ENCODE data around the gene DIS3L2. TPM values are rescaled to one million over a fixed set of nuclear protein-coding genes. Genes with fewer than 3 reads are reported as not detected.
A peak's percentile ranks its signal among the peaks of the same experiment; 100 is the strongest.

The DIS3L2 gene
- total RNA-seq, 1 donor from 2014 or later = 11.8 TPM

- no peaks in the 10 kb centered on the region for H3K27me3 ChIP-seq (ENCODE audit: control insufficient read depth, insufficient read depth, low read length)
- TF ChIP-seq, protein P1, sequence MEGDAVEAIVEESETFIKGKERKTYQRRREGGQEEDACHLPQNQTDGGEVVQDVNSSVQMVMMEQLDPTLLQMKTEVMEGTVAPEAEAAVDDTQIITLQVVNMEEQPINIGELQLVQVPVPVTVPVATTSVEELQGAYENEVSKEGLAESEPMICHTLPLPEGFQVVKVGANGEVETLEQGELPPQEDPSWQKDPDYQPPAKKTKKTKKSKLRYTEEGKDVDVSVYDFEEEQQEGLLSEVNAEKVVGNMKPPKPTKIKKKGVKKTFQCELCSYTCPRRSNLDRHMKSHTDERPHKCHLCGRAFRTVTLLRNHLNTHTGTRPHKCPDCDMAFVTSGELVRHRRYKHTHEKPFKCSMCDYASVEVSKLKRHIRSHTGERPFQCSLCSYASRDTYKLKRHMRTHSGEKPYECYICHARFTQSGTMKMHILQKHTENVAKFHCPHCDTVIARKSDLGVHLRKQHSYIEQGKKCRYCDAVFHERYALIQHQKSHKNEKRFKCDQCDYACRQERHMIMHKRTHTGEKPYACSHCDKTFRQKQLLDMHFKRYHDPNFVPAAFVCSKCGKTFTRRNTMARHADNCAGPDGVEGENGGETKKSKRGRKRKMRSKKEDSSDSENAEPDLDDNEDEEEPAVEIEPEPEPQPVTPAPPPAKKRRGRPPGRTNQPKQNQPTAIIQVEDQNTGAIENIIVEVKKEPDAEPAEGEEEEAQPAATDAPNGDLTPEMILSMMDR (IDR thresholded peaks at IDR 0.05; ENCODE audit: insufficient read depth, low read length, severe bottlenecking) = no peak
- H3K36me3 ChIP-seq (ENCODE audit: control insufficient read depth, insufficient read depth, low read length) = peaks cover 3% of the 10 kb centered on the region
- FAIRE-seq = no peak
- no peak for DNase-seq (ENCODE audit: low read depth)
- H3K4me3 ChIP-seq (ENCODE audit: low read depth, low read length) = no peak overlapping the region
These were observed 263.9 kb downstream of the DIS3L2 start for GRCh38 chr2:232225429-232225828.

DNA sequence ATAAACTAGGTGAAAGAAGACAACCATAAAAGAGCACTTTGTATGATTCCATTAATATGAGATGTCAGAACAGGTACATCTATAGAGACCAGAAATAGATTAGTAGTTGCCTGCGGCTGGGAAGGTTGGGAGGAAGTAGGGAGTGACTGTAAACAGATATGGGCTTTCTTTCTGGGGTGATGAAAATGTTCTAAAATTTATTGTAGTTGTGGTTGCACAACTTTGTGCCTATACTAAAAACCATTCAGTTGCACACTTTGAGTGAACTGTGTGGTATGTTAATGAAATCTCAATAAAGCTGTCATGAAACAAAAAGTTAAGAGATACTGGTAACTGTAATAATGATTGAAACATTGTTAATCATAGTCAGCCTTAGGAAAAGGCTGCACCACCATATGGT, 264.4 kb downstream of the DIS3L2 start:
- Histone ChIP-seq H3K27me3 (ENCODE audit: control insufficient read depth, insufficient read depth, low read length) (no peaks in the 10 kb centered on the region), H3K36me3 (ENCODE audit: control insufficient read depth, insufficient read depth, low read length) (peaks cover 3% of the 10 kb centered on the region), H3K4me3 (ENCODE audit: low read depth, low read length) (no peak overlapping the region)
- TF ChIP-seq, protein P1 (IDR thresholded peaks at IDR 0.05; ENCODE audit: insufficient read depth, low read length, severe bottlenecking) = no peak
- FAIRE-seq = no peak
- DNase-seq (ENCODE audit: low read depth) = no peak

DNA sequence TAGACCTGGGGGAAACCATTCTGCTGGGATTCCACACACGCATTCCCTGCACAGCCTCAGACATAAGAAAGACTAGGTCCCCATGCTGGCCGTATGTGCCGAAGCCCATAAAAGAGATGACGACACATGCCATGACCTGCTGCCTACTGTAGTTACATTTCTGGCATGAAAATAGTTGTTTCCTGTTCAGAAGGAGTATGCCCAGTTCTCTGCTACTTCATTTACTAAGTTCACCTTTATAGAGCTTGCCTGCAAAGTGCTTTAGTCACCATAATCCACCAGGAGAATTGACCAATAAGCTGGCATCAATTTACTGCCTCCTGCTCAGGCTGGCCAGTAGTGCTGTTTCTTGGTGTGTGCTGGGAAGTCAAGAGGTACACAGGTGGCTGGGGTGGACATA, 266.8 kb downstream of the DIS3L2 start:
- H3K4me3 ChIP-seq (ENCODE audit: low read depth, low read length) = no peak overlapping the region
- peak; percentile 68 for DNase-seq (ENCODE audit: low read depth)
- FAIRE-seq = peak; percentile 82
- no peaks in the 10 kb centered on the region for H3K27me3 ChIP-seq (ENCODE audit: control insufficient read depth, insufficient read depth, low read length)
- TF ChIP-seq, protein P1 (IDR thresholded peaks at IDR 0.05; ENCODE audit: insufficient read depth, low read length, severe bottlenecking) = no peak
- peaks cover 1% of the 10 kb centered on the region for H3K36me3 ChIP-seq (ENCODE audit: control insufficient read depth, insufficient read depth, low read length)

DNA sequence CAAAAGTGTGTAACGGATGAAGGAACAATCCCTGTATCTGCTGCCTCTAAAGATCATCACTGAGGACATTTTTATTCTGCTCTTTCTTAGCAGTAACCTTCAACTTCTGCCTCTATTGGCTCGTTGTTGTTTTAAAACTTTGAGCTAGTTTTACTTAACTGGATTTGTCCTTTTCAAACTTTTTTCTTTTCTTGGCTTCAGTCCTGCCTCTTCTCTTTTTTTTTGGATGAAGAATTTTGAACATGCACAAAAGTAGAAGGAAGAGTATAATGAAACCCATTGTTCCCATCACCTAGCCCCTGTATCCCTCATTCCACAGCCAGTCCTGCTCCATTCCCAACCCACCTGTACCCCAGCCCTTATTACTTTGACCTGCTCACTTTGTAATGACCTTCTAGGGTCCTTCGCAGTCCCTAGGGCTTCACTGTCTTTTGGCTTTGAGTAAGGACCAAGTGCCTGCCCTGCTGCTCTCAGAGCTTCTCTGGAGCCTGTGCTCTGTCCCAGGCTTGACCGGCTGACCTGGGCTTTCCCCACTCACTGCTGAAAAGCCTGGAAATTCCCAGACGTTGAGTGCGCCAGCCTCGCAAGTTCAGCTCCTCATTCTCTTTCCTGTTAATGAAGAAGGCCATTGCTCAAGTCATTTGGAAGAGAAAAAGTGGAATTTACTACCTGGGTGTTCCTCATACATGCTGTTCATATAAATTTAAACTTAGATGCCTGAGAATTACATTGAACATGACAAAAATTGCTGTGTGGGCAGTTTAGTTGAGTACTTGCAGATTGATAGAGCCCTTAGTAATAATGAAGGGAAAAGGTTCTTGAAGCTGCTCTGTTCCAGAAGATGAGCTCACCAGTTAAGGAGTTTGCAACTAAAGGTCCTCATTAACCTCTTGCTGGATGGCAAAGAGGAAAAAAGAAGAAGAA, 267.7 kb downstream of the DIS3L2 start:
- DNase-seq (ENCODE audit: low read depth) (peak; percentile 58), FAIRE-seq (no peak)
- TF ChIP-seq, protein P1 (IDR thresholded peaks at IDR 0.05; ENCODE audit: insufficient read depth, low read length, severe bottlenecking) = no peak
- H3K36me3 ChIP-seq (ENCODE audit: control insufficient read depth, insufficient read depth, low read length) = peaks cover 1% of the 10 kb centered on the region
- H3K27me3 ChIP-seq (ENCODE audit: control insufficient read depth, insufficient read depth, low read length) = no peaks in the 10 kb centered on the region
- H3K4me3 ChIP-seq (ENCODE audit: low read depth, low read length) = no peak overlapping the region

DNA sequence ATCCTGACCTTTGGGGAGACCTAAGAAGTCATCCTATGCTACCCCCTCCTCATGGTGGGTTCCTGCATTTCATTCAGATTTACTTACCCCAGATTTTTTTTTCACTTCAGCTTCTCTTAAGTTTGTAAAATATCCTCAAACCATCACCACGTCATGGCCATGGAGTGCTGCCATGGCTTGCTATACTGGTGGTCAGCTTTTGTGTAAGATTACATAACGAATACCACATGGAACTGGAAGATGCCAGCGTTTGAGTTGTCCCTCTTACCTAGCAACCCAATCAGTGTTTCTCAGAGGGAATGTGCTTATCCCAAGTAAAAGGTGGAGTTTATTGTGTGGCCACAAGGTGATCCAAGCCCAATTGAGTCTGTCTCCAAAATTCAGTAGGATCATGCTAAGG, 268.4 kb downstream of the DIS3L2 start:
- FAIRE-seq (no peak), DNase-seq (ENCODE audit: low read depth) (no peak)
- TF ChIP-seq, protein P1 (IDR thresholded peaks at IDR 0.05; ENCODE audit: insufficient read depth, low read length, severe bottlenecking) = no peak

More for the DNA sequence above, 268.4 kb downstream of the DIS3L2 start:
- H3K27me3 ChIP-seq (ENCODE audit: control insufficient read depth, insufficient read depth, low read length) = no peaks in the 10 kb centered on the region
- no peak overlapping the region for H3K4me3 ChIP-seq (ENCODE audit: low read depth, low read length)
- peaks cover 1% of the 10 kb centered on the region for H3K36me3 ChIP-seq (ENCODE audit: control insufficient read depth, insufficient read depth, low read length)

All from bronchial epithelial cell (primary cell).